ENCODE measurements around the gene PLA2G7.
"Not testable (repeated sequence)": the region's sequence is repeated elsewhere in the genome, so short reads cannot be mapped to it uniquely, and the experiment has no call there.

Gene PLA2G7

GRCh38 chr6:46758960-46759753, 24.0 kb upstream of the PLA2G7 start:
- TF ChIP-seq POLR2A (IDR thresholded peaks at IDR 0.05; ENCODE audit: low read depth, low read length) = no peak
- FAIRE-seq (no peak), DNase-seq (ENCODE audit: insufficient read length, low spot score) (no peak)

- no peak for TF ChIP-seq POLR2A (IDR thresholded peaks at IDR 0.05; ENCODE audit: low read depth, low read length)
- FAIRE-seq (no peak), DNase-seq (ENCODE audit: insufficient read length, low spot score) (no peak)
These were observed 22.0 kb upstream of the PLA2G7 start for GRCh38 chr6:46757214-46757596.

- DNase-seq (ENCODE audit: insufficient read length, low spot score) (no peak), FAIRE-seq (no peak)
- TF ChIP-seq POLR2A (IDR thresholded peaks at IDR 0.05; ENCODE audit: low read depth, low read length) = no peak
These were observed 21.5 kb upstream of the PLA2G7 start for GRCh38 chr6:46756469-46757213.

- no peak for FAIRE-seq
- DNase-seq (ENCODE audit: insufficient read length, low spot score) = no peak
- TF ChIP-seq POLR2A (IDR thresholded peaks at IDR 0.05; ENCODE audit: low read depth, low read length) = no peak
These were observed 20.7 kb upstream of the PLA2G7 start for GRCh38 chr6:46755865-46756264.

GRCh38 chr6:46751658-46752057, 16.5 kb upstream of the PLA2G7 start:
- FAIRE-seq (no peak), DNase-seq (ENCODE audit: insufficient read length, low spot score) (no peak)
- no peak for TF ChIP-seq POLR2A (IDR thresholded peaks at IDR 0.05; ENCODE audit: low read depth, low read length)

GRCh38 chr6:46749731-46750130, 14.6 kb upstream of the PLA2G7 start:
- no peak for FAIRE-seq
- DNase-seq (ENCODE audit: insufficient read length, low spot score) = no peak
- no peak for TF ChIP-seq POLR2A (IDR thresholded peaks at IDR 0.05; ENCODE audit: low read depth, low read length)

GRCh38 chr6:46748940-46749503, 13.8 kb upstream of the PLA2G7 start:
- no peak for TF ChIP-seq POLR2A (IDR thresholded peaks at IDR 0.05; ENCODE audit: low read depth, low read length)

GRCh38 chr6:46746696-46747095, 11.5 kb upstream of the PLA2G7 start, which contains the start of gene ANKRD66:
Gene ANKRD66 (plus strand): TSS chr6:46746933. CDS start chr6:46751949, 5,016 bp downstream.
- no peak for TF ChIP-seq POLR2A (IDR thresholded peaks at IDR 0.05; ENCODE audit: low read depth, low read length)
- FAIRE-seq (no peak), DNase-seq (ENCODE audit: insufficient read length, low spot score) (no peak)

More at GRCh38 chr6:46748940-46749503, 13.8 kb upstream of the PLA2G7 start:
- no peak for DNase-seq (ENCODE audit: insufficient read length, low spot score)
- FAIRE-seq = no peak

GRCh38 chr6:46745973-46746372, 10.8 kb upstream of the PLA2G7 start:
- TF ChIP-seq POLR2A (IDR thresholded peaks at IDR 0.05; ENCODE audit: low read depth, low read length) = no peak
- DNase-seq (ENCODE audit: insufficient read length, low spot score) (no peak), FAIRE-seq (no peak)

GRCh38 chr6:46744159-46744725, 9.1 kb upstream of the PLA2G7 start:
- not testable (repeated sequence) for DNase-seq (ENCODE audit: insufficient read length, low spot score); FAIRE-seq

- FAIRE-seq = no peak
- DNase-seq (ENCODE audit: insufficient read length, low spot score) = no peak
- no peak for TF ChIP-seq POLR2A (IDR thresholded peaks at IDR 0.05; ENCODE audit: low read depth, low read length)
These were observed 8.4 kb upstream of the PLA2G7 start for GRCh38 chr6:46743425-46744158.

GRCh38 chr6:46741910-46742309, 6.7 kb upstream of the PLA2G7 start:
- DNase-seq (ENCODE audit: insufficient read length, low spot score) = no peak
- no peak for FAIRE-seq
- TF ChIP-seq POLR2A (IDR thresholded peaks at IDR 0.05; ENCODE audit: low read depth, low read length) = no peak

- FAIRE-seq (no peak), DNase-seq (ENCODE audit: insufficient read length, low spot score) (no peak)
- TF ChIP-seq POLR2A (IDR thresholded peaks at IDR 0.05; ENCODE audit: low read depth, low read length) = no peak
These were observed 6.3 kb upstream of the PLA2G7 start for GRCh38 chr6:46741482-46741881.

Data from H54 (cell line).